HG03103 (cell line): ENCODE results near the gene PBXIP1.

Experiments
- ATAC-seq: cut with Tn5 transposase; IDR thresholded peaks from one replicate; pipeline ENCODE4 v1.9.1; 2021; ENCODE audit warnings: low read depth; ENCODE audit not compliant: unreplicated experiment

PBXIP1 gene

DNA sequence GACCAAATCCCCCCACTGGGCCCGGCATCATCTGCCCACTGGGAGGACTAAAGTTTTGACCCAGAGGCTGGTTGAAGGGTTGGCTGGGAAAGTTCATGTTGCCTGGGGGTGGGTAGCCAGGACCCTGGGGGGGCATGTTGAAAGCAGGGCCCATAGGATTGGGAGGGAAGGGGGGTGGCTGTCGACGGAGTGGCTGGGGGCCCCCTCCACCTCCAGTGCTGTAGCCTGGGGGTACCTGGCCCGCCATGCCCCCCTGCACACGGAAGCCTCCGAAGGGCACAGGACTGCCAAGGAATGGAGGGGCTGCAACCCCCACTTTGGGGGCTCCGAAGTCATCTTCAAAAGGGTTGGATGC is 3.5 kb upstream of the PBXIP1 start:
- no peak for ATAC-seq

DNA sequence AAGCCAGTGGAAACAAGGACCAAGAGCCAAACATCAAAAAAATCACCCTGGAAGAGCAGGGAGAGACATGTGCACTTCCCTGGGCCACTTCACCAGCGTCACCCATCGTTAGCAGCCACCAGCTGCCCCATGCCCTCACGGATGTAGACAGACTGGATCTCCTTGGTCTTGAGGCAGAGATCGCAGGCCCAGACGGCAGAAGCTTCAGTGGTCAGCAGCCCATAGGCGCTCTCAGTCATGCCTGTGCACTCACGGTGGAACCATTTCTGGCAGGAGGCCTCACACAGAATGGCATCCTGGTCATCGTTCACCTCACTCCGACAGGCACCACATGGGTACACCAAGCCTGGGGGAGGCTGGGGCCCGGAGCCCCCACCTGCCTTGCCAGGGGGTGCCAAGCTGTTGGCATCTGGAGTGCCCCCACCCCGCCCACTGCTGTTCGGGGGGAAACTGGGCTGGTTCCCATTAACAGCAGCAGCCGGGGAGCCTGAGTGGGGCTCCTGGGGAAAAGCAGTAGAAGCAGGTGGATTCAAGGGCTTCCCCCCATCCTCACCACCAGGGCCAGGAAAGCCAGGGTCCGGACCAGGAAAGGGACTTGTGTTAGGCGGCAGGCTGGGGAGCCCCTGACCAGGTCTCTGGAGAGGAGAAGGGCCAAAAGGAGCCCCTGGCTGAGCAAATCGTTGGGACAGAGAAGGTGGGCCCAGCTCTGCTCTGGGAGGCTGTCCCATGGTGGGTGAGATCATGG is 3.0 kb upstream of the PBXIP1 start:
- ATAC-seq: no peak

DNA sequence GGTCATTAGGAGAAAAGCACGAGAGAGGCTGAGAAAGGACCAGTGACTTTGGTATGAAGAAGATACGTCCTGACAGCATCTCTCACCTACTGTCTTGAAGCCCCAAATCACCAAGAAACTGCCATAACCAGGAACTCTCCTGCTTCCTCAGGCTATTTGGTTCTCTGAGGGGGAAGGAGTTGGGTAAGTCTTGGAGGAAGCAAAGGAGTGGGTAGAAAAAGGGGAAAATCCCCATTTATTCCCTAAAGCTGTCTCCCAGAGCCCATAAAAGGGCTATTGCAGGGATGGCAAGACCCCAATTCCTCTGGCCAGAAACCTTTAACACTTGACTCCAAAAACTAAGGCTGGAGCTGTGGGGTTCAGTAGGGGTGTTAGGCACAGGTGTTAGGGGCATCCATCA is 2.1 kb upstream of the PBXIP1 start:
- ATAC-seq: no peak

DNA sequence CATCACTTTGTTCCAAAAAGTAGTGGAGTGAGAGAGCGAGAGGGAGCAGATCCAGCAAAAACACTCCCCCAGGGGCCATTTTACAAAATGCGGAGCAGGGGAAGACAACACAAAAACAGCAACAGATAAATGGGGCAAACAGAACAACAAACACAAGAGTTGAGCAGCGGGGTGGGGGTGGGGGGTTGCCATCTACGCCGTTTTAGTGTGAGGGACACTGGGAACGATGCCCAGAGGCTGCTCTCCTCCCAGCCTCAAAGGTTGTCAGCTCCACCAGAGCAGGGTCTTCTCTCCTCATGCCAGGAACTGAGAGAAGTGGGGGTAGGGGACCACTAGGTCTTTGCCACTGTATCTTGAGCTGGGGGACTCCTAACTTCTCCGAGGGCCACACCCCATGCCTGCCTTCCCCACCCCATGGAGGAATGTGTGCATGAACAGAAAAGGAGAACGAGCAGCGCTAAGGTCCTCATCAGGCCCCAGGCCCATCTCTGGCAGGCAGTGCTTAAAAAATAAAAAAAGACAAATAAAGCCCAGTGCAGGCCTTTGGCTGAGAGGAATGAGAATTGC is 1.3 kb upstream of the PBXIP1 start:
- no peak for ATAC-seq

DNA sequence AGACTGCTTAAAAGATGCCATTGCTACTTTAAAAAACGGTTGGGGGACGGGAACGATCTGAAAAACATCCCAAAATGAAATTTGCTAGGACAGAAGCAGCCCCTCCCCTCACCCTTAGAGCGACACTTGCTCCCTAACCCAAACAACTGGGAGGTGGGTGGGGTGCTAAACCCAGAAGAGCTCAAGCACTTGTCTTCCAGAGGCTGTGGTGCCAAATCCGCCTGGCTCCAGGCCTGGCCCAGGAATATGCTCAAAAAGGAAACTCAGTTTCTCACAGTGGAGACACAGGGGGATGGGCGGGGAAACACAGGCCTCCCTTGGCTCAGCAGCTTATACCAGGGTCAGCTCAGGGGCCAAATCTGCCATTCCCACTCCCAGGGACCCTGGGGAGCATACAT is 644 bp upstream of the PBXIP1 start:
- ATAC-seq: no peak

DNA sequence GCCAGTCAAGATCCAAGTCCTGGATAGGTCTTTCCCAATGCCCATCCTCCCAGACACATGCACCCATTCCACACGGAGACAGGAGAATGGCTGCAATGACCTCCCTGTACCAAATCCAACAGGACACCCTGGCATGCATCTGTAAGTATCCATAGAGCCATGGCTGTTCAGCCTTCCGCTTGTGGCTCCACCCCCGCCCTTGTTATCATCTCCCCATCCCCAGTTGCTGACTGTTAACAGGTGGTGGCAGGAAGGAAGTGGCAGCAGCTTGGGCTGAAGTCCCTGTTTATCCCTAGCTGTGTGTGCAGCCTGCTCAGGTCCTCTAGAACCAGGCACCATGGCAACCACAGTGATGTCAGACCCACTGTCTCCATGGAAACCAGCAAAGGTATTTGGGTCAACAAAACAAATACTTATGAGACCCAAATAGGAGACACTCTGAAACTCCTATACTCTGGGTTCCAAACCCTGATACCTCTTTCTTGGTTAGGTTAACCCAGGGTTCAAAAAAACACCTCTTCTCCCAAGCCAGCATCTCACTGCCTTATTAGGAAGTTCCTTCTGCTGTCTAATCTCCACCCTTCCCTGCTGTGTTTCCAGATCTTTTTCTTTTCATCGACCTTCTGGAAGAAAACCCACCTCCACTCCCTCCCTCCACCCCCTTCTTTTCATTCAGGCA is 721 bp downstream of the PBXIP1 start:
- ATAC-seq: no peak

DNA sequence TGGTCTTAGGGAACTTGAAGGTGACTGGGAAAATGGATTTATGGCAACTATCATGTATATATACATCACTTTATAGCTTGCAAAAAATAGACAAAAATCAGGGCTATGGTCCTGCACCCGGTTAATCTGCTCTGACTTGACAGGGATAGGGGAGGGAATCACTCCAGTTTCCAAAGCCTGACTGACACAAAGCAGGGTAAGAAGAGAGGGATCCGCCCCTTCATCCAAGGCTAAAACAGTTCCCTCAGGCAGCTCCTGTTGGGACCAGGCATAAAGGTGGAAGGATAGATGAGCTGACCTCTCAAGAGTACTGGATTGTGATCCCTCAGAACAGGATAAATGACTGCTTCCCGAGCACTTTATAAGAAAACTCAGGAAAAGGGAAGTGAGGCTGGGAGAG is 1.4 kb downstream of the PBXIP1 start:
- no peak for ATAC-seq

DNA sequence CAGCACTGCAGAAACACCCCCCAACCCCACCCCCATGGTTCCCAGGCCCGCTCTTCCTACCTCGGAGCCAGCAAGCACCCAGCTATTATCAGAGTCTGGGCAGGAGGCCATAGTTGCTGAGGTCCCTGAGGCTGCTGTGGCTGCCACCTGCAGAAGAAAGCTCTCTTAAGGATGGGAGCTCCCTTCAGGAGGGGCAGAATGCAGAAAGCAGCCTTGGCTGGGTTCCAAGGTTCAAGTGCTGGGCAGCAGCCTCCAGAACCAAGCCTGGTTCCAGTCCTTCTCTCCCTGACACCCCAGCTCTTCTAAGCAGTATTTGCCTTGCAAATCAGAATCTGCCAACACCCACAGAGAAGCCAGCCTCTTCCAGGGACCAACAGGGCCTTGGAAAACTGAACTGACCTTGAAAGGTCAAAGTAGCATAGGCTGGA is 2.3 kb downstream of the PBXIP1 start:
- no peak for ATAC-seq

DNA sequence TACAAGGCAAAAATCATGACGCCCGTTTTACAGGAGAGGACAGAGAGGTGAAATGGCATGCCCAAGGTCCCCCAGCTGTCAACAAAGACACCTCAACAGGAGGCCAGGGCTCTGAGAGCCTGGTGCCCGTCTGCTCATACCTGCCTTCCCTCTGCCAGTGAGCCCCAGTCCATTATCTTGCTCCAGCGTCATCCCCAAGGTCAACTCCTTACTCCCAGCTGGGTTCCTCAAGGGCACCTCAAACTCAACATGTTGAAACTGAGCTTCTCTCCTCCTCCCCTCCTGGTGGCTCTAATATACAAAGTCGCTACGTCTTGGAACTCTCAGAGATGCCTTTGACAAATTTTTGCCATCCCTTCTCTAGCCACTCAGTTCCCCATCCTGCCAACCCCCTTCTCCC is 3.2 kb downstream of the PBXIP1 start:
- no peak for ATAC-seq

DNA sequence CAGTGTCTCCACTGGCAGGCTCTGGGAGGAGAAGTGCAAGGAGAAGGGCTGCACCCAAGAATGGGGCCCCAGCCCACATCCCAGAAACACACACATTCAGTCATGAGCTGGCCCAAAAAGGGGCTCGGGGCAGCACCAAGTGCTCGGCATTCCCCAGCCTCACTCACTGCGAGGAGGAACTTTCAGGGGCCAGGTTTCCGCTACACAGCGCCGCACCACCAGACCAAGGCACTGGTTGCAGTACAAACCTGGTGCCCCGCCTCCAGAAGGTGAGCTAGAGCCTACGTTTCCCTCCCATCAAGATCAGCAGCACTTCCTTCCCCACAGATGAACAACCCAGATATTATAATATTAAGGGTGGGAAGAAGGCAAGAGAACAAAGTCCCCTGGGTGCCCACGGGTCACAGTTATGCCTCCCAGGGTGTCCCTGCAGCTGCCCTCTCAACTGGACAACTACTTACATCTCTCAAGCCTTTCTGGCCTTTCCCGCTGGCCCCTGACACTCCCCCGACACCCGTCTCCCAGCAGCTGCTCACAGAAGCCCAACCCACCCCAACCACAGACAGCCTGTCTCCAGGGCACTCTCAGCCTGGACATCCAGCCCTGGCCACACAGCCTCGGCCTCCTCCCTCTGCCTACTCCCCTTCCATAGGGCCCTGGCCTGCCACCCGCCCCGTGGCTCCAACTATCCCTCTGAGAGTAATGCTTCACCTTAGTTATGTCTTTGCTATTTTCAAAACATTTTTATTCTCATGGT is 3.8 kb downstream of the PBXIP1 start:
- ATAC-seq: no peak

DNA sequence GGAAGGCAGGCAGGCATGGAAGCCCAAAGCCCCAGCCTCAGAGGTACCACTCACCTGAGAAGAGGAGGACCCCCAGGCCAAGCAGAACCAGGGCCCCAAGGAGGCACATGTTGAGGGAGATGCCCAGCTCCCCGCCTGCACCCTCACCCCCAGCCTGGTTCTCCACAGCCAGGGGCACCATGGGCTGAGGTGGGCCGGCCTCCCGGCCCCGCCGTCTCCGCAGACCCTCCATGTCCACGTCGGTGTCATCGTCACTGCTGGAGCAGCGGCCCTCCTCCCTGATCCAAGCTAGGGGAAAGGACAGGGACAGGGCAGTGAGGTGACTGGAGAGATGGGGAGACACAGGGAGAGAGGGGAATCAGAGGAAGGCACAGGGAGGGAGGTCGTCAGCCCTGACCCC is 7.8 kb downstream of the PBXIP1 start:
- no peak for ATAC-seq

DNA sequence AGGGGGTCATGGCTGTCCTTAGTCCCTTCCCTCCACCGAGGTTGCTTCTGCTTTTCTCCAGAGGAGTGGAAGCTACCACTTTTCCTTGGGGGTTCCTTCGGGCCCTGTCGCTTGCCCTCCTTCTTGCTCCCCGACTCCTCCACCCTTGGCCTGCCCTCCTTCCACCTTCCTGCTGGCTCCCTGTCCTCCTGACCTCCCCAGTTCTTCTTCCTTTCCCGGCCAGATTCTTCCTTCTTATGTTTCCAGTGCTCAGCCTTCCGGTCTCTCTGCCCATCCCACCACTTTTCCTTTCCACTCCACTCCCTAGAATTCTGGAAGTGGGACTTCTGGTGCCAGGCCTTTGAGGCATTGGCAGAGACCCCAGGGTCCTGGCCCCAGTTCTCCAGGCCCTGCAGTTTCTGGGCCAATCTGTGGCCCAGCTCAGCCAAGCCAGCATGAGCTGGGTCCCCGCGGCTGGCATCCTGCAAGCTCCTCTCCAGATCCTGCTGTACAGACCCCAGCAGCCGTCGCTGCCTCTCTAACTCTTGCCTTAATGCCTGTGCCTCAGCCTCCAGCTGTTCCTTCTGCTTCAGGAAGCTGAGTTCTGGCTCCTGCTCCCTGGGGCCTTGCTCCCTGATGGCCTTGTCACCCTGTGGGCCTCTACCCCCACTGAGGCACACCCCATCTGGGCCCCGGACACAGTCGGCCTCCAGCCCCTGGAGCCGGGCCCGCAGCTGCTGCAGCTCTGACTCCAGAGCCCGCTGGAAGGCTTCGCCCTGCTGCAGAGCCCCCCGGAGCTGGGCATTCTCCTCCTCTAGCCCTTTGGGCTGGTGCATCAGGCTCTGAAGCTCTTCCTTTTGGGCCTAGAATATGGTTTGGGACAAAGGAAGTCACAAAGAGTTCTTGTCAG is 9.7 kb downstream of the PBXIP1 start:
- ATAC-seq: no peak

DNA sequence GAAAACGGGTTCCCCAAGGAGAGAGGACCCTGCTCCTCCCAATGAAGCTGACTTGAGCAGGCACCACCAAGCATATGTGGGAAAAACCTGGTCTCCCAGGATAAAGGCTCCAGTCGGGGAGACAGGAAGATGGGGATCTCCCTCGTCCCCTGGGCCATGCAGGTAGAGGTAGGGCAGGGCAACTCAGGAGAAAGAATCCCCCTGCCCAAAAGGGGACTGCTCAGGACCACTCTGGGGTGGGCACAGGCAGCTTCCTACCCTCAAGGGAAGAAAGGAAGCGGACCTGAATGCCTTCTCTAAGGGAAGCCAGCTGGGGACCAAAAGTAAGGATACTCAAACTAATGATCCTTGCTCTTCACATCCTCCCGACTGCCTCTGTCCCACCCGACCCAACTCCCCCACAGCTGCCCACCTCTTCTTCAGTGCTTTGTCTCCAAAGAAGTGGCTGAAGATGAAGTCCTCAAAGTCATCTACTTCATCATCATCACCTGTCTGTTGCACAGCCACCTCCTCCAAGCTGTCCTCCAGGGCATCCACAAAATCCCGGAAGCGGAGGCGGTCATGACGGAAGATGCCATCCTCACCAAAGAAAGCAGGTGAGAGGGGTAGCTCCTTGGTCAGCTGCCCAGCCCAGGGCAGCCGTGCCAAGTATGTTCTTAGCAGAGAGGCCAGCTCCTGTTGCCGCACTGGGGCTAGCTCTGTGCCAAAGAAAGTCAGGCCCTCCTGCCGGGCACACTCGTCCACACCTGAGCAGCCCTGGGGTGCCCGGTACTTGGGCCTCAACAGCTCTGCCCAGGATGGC is 10.5 kb downstream of the PBXIP1 start:
- ATAC-seq: no peak

DNA sequence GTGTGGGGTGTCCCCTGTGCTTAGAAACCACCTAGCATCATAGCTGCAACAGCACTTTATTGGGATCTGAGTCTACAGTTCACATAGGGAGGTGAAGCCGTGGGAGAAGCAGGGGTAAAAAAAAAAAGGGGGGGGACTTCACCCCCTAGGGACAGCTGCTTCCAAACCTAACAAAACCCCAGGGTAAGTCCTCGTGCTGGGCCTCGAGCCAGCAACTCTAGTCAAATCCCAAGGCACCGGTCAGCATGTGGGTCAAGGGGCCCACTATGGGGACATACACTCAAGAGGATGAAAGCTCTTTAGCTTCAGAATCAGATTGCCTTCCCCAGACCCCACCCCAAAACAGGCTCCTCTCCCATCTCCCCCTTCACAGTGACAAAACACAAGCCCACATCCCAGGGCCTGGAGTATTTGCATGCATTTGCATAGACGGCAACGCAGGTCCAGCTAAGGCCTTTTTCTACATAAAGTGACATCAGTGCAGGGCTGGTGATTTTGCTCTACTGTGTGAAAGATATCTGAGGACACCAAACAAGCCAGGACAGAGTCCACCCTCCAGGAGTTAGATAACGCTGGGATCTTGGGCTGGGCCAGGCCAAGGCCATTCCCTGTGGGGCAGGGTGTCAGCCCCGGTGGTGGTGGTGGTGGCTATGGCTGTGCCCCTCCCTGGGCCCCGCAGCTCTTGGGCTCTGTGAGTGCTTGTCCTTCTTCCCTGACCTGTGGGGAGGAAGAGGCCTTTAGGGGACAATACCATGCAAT is 11.3 kb downstream of the PBXIP1 start:
- ATAC-seq: no peak

DNA sequence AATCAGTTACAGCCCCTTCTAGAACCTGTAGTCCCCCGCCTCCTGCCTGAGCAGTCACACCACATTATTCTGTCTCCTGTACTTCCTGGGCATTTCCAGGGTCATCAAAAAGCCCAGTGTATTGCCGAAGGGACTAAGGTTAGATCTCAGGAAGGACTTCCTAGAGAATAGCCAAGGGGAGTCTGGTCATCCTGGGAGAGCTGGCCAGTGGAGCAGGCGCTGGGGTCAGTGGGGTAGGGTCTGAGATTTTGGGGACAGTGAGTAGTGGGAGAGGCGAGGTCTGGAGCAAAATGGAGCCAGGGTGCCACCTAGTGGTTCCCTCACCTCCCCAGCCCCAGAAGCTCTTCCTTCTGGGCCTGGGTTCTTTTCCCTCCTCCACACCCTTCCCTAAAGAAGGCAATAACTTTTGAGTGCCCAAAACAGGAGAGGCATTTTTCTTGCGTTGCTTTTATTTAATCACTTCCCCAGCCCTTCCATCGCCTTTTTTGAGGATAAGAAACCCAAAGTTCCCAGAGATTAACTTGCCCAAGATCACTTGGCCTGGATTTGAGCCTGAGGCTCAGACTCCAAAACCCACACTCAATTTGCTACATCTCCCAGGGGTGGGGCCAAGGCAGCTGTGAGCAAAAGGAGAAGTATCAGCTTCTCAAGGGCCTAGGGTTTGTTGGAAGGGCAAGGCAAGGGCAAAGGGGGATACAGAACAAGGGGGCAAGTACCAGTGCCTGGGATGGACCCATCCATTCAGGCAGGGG is 12.1 kb downstream of the PBXIP1 start:
- no peak for ATAC-seq

DNA sequence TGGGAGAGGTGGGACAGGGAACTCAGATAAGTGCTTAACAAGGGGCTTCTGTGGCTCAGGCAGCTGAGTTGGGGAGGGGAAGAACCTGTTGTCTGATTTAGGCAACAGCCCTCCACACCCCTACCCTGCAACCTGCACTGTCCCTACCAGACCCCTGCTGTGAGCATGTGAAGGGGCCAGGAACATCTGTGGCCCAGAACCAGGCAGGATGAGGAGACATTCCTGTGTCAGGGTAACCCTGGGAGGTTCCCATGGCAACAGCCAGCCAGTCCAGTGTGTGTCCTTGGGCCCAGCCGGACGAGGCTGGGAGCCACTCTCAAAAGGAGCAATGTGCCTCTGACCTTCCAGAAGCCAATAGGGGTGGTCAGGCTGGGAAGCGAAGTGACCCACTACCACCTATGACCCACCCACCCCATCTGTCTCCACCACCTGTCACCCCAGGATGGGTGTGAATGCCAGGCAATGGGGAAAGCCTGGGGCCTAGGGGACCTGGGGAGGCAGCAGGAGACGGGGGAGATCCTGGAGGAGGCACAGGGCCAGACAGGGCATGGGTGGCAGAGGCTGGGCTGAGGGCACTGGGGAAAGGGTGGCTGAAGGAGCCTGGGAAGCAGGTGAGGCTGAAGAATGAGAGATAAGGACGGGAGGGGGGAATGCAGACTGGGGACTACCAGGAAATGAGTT is 14.4 kb downstream of the PBXIP1 start:
- ATAC-seq: no peak

DNA sequence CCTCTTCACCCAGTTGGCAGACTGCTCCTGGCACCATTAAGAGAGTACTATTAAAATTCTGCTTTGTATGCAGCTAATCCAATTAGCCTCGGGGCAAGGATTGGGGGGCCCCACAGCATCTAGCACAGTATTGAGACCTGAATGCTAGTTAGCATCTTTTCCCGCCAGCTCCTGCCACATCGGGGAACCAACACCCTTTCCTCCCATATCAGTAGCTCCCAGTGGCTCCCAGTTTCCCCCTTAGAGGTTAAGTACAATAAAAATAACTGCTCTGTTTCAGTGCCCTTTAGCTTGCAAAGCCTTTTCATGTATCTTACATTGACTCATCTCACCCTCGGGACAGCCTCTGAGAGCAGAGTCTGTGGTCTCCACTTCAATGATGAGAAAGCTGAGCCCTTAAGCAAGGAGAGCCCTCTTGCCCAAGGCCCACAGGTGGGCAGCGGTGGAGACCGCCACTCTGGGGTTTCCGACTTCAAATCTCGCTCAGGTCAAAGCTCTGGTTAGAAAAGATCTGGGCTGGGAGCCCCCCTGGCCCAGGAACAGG is 15.2 kb downstream of the PBXIP1 start:
- no peak for ATAC-seq

DNA sequence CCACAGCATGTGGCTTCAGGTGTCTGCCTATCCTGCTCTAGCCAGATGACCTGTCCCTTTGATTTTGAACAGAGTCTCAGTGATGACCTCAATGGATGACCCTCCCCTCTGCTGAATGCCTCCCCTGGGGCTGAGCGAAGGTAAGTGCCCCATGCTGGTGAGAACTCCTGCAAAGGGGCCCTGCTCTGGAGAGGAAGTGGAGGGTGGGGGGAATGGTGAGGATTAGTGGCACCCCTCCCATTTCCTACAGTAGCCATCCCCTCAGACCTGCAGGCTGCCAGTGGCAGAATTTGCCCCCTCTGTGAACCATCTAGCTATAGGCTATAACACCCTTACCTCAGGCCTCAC is 15.7 kb downstream of the PBXIP1 start:
- no peak for ATAC-seq
